Measurements from ENCODE around the gene MMP14. TPM values are rescaled to one million over a fixed set of nuclear protein-coding genes. Genes with fewer than 3 reads are reported as not detected.
A peak's percentile ranks its signal among the peaks of the same experiment; 100 is the strongest.

The MMP14 gene
- total and polyA plus RNA-seq, 2 of the 13 experiments (the other 11 are each of a cell fraction or from before 2014, with no cell fraction given): 5.2 to 9.8 TPM

DNA sequence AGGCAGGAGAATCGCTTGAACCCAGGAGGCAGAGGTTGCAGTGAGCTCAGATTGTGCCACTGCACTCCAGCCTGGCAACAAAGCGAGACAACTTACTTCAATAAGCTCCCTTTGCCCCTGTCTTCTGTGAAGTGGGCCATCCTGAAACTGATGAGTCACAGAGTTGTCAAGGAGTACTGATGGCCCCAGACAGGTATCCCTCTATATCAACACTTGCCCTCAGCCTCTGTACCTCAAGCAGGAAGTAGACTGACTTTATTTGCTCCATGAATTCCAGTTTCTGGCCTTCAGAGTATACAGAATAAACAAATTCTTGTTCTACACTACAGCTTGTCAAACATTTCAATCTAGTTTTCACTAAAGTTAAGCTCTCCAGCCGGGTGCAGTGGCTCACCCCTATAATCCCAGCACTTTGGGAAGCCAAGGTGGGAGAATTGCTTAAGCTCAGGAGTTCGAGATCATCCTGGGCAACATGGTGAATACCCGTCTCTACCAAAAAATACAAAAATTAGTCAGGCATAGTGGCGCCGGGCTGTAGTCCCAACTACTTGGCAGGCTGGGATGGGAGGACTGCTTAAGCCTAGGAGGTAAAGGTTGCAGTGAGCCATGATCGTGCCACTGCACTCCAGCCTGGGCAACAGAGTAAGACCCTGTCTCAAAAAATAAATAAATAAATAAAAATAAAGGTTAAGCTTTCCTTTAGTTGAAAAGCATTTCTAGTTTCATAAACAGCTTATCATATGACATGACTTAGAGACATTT is 18.8 kb downstream of the MMP14 start (continued):
- no peak for TF ChIP-seq ZBTB26 (CRISPR knock-in tag; IDR thresholded peaks at IDR 0.05; ENCODE audit: borderline replicate concordance)
- no peak for TF ChIP-seq MATR3 (CRISPR knock-in tag; IDR thresholded peaks at IDR 0.05)
- TF ChIP-seq, protein P1, sequence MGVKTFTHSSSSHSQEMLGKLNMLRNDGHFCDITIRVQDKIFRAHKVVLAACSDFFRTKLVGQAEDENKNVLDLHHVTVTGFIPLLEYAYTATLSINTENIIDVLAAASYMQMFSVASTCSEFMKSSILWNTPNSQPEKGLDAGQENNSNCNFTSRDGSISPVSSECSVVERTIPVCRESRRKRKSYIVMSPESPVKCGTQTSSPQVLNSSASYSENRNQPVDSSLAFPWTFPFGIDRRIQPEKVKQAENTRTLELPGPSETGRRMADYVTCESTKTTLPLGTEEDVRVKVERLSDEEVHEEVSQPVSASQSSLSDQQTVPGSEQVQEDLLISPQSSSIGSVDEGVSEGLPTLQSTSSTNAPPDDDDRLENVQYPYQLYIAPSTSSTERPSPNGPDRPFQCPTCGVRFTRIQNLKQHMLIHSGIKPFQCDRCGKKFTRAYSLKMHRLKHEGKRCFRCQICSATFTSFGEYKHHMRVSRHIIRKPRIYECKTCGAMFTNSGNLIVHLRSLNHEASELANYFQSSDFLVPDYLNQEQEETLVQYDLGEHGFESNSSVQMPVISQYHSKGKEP (CRISPR knock-in tag; IDR thresholded peaks at IDR 0.05): no peak
- TF ChIP-seq, protein P2, sequence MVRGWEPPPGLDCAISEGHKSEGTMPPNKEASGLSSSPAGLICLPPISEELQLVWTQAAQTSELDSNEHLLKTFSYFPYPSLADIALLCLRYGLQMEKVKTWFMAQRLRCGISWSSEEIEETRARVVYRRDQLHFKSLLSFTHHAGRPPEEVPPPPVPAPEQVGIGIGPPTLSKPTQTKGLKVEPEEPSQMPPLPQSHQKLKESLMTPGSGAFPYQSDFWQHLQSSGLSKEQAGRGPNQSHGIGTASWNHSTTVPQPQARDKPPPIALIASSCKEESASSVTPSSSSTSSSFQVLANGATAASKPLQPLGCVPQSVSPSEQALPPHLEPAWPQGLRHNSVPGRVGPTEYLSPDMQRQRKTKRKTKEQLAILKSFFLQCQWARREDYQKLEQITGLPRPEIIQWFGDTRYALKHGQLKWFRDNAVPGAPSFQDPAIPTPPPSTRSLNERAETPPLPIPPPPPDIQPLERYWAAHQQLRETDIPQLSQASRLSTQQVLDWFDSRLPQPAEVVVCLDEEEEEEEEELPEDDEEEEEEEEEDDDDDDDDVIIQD (CRISPR knock-in tag; IDR thresholded peaks at IDR 0.05; ENCODE audit: low read depth): no peak
- TF ChIP-seq FIP1L1 (IDR thresholded peaks at IDR 0.05; ENCODE audit: borderline replicate concordance, insufficient read depth, low read depth, low read length): no peak
- TF ChIP-seq ZNF766 (CRISPR knock-in tag; IDR thresholded peaks at IDR 0.05; ENCODE audit: borderline replicate concordance): peak; percentile 40; the same call in 1 of the 2 replicates
- no peak for TF ChIP-seq MAX (IDR thresholded peaks at IDR 0.05)
- TF ChIP-seq ZNF776 (CRISPR knock-in tag; IDR thresholded peaks at IDR 0.05): no peak
- TF ChIP-seq, protein P3, sequence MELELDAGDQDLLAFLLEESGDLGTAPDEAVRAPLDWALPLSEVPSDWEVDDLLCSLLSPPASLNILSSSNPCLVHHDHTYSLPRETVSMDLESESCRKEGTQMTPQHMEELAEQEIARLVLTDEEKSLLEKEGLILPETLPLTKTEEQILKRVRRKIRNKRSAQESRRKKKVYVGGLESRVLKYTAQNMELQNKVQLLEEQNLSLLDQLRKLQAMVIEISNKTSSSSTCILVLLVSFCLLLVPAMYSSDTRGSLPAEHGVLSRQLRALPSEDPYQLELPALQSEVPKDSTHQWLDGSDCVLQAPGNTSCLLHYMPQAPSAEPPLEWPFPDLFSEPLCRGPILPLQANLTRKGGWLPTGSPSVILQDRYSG (CRISPR knock-in tag; IDR thresholded peaks at IDR 0.05): no peak; the same call in 1 of the 2 replicates
- no peak for TF ChIP-seq HCFC1 (IDR thresholded peaks at IDR 0.05; ENCODE audit: low read depth, low read length)
- TF ChIP-seq CENPBD1 (CRISPR knock-in tag; IDR thresholded peaks at IDR 0.05; ENCODE audit: borderline replicate concordance, low read depth): no peak
- TF ChIP-seq SAFB2 (CRISPR knock-in tag; IDR thresholded peaks at IDR 0.05; ENCODE audit: borderline replicate concordance, low read depth): no peak
- no peak for TF ChIP-seq ARNTL (CRISPR knock-in tag; IDR thresholded peaks at IDR 0.05)
- TF ChIP-seq ZNF724P (CRISPR knock-in tag; IDR thresholded peaks at IDR 0.05; ENCODE audit: borderline replicate concordance): 0 out of 2 replicates have a peak, but pooled peaks have one; percentile 19
- TF ChIP-seq GZF1 (CRISPR knock-in tag; IDR thresholded peaks at IDR 0.05): no peak
- TF ChIP-seq MXD4 (CRISPR knock-in tag; IDR thresholded peaks at IDR 0.05): no peak
